HEK293T (cell line): ENCODE results near the gene PIEZO2.

Experiments used
- ARNT ChIP-seq: fragments of 450-650 bp; IDR thresholded peaks from 2 replicates; pipeline ENCODE4 v1.6.1; 2017; ENCODE audit warnings: mild to moderate bottlenecking
- ELF4 ChIP-seq: fragments of 450-650 bp; IDR thresholded peaks from 2 replicates; pipeline ENCODE4 v1.6.1; 2017; ENCODE audit warnings: antibody characterized with exemption
- FOXA1 ChIP-seq: fragments of 450-650 bp; IDR thresholded peaks from 2 replicates; pipeline ENCODE4 v1.6.1; 2016; ENCODE audit warnings: mild to moderate bottlenecking
- FOXK2 ChIP-seq: fragments of 450-650 bp; IDR thresholded peaks from 2 replicates; pipeline ENCODE4 v1.6.1; 2016; ENCODE audit warnings: mild to moderate bottlenecking
- FOXM1 ChIP-seq: fragments of 450-650 bp; IDR thresholded peaks from 2 replicates; pipeline ENCODE4 v1.6.1; 2017; ENCODE audit warnings: mild to moderate bottlenecking, borderline replicate concordance
- HDGF ChIP-seq: fragments of 450-650 bp; IDR thresholded peaks from 2 replicates; pipeline ENCODE4 v1.6.1; 2017; ENCODE audit warnings: antibody characterized with exemption, borderline replicate concordance
- LEF1 ChIP-seq: fragments of 450-650 bp; IDR thresholded peaks from 2 replicates; pipeline ENCODE4 v1.6.1; 2017; ENCODE audit warnings: mild to moderate bottlenecking, borderline replicate concordance
- NFRKB ChIP-seq: fragments of 450-650 bp; IDR thresholded peaks from 2 replicates; pipeline ENCODE4 v1.6.1; 2016; ENCODE audit warnings: mild to moderate bottlenecking, moderate library complexity
- PKNOX1 ChIP-seq: fragments of 450-650 bp; IDR thresholded peaks from 2 replicates; pipeline ENCODE4 v1.6.1; 2016
- SP1 ChIP-seq: fragments of 450-650 bp; IDR thresholded peaks from 2 replicates; pipeline ENCODE4 v1.6.1; 2017
- SUZ12 ChIP-seq: fragments of 450-650 bp; IDR thresholded peaks from 2 replicates; pipeline ENCODE4 v1.6.1; 2016; ENCODE audit warnings: mild to moderate bottlenecking
- TARDBP ChIP-seq: fragments of 450-650 bp; IDR thresholded peaks from 2 replicates; pipeline ENCODE4 v1.6.1; 2016

GRCh38 chr18:10751653-10752052, 397.7 kb downstream of the PIEZO2 start:
- TF ChIP-seq SP1: no peak
- TF ChIP-seq PKNOX1: no peak
- no peak for TF ChIP-seq FOXM1
- no peak for TF ChIP-seq ELF4
- no peak for TF ChIP-seq HDGF
- TF ChIP-seq TARDBP: no peak
- no peak for TF ChIP-seq NFRKB
- no peak for TF ChIP-seq FOXA1
- no peak for TF ChIP-seq ARNT
- no peak for TF ChIP-seq FOXK2
- no peak for TF ChIP-seq LEF1
- no peak for TF ChIP-seq SUZ12
